SU-DHL-6 (cell line): ENCODE data around the gene TOX2.

ENCODE experiments used
- H2AFZ ChIP-seq: fragments of 200-600 bp; sonication (generic); 2 replicates; pipeline ENCODE4 v1.6.1; 2014; ENCODE audit warnings: low read depth, mild to moderate bottlenecking, moderate library complexity, mixed read lengths, antibody characterized with exemption, low read length; ENCODE audit not compliant: severe bottlenecking
- H3F3A ChIP-seq: fragments of 200-600 bp; shearing (Covaris generic); 2 replicates; pipeline ENCODE4 v1.6.0; 2016; ENCODE audit warnings: antibody characterized with exemption, mild to moderate bottlenecking; ENCODE audit not compliant: insufficient read depth
- H3K27ac ChIP-seq: fragments of 200-600 bp; sonication (generic); 2 replicates; pipeline ENCODE4 v1.5.1; 2016; ENCODE audit warnings: low read depth, mild to moderate bottlenecking, low read length, moderate library complexity, mixed read lengths
- H3K27me3 ChIP-seq: fragments of 200-600 bp; sonication (generic), shearing (Covaris generic); 2 replicates; pipeline ENCODE4 v1.6.0; 2014; ENCODE audit warnings: mild to moderate bottlenecking, low read length
- H3K36me3 ChIP-seq: fragments of 200-600 bp; sonication (generic); 2 replicates; pipeline ENCODE4 v1.6.1; 2014; ENCODE audit warnings: mild to moderate bottlenecking, low read length, mixed read lengths
- H3K4me2 ChIP-seq: fragments of 300-600, 200-600 bp; shearing (Covaris generic), sonication (generic); 2 replicates; pipeline ENCODE4 v1.6.0; 2014; ENCODE audit warnings: low read length, low read depth, mild to moderate bottlenecking; ENCODE audit not compliant: poor library complexity, severe bottlenecking
- H3K4me3 ChIP-seq: fragments of 200-600 bp; sonication (generic); 2 replicates; pipeline ENCODE4 v1.5.1; 2014; ENCODE audit warnings: antibody characterized with exemption, low read length, mild to moderate bottlenecking, mixed read lengths; ENCODE audit not compliant: insufficient read depth, poor library complexity, severe bottlenecking
- H3K79me2 ChIP-seq: fragments of 200-600 bp; sonication (generic); 2 replicates; pipeline ENCODE4 v1.6.1; 2014; ENCODE audit warnings: mild to moderate bottlenecking, low read length, moderate library complexity; ENCODE audit not compliant: insufficient read depth
- H3K9ac ChIP-seq: fragments of 200-600 bp; sonication (generic); 2 replicates; pipeline ENCODE4 v1.7.0; 2014; ENCODE audit warnings: mild to moderate bottlenecking, low read length
- H3K9me2 ChIP-seq: fragments of 200-600 bp; sonication (generic); replicated peaks from 2 replicates; pipeline ENCODE4 v1.6.1; 2014; ENCODE audit warnings: low read length; ENCODE audit not compliant: insufficient read depth
- H3K9me3 ChIP-seq: fragments of 200-600 bp; sonication (generic); 2 replicates; pipeline ENCODE4 v1.6.1; 2014; ENCODE audit warnings: low read length, mixed read lengths; ENCODE audit not compliant: insufficient read depth
- H4K20me1 ChIP-seq: fragments of 200-600 bp; sonication (generic); 2 replicates; pipeline ENCODE4 v1.6.1; 2014; ENCODE audit warnings: low read depth, mild to moderate bottlenecking, antibody characterized with exemption, low read length, moderate library complexity, mixed read lengths
- CTCF ChIP-seq: fragments of 200-600 bp; sonication (generic); IDR thresholded peaks from one replicate; pipeline ENCODE4 v1.5.1; 2017; ENCODE audit warnings: antibody characterized with exemption, mild to moderate bottlenecking, low read length, moderate library complexity; ENCODE audit not compliant: insufficient read depth, poor library complexity, severe bottlenecking
- EZH2phosphoT487 ChIP-seq: fragments of 200-600 bp; sonication (generic), shearing (Covaris generic); conservative IDR thresholded peaks from 2 replicates; pipeline ENCODE4 v1.6.1; 2018; ENCODE audit warnings: mild to moderate bottlenecking, antibody characterized with exemption, low read length, moderate library complexity, mixed read lengths

TOX2 gene

GRCh38 chr20:43895235-43895634 is 19.4 kb upstream of the TOX2 start:
- H3K9ac ChIP-seq = no peak overlapping the region
- TF ChIP-seq EZH2phosphoT487 (no peak), CTCF (no peak)
- H2AFZ ChIP-seq = no peak overlapping the region
- H4K20me1 ChIP-seq = no peaks in the 10 kb centered on the region
- 0 out of 2 replicates have a peak, but pooled peaks cover 6% of the 10 kb centered on the region for H3K9me3 ChIP-seq
- no peak overlapping the region for H3K27ac ChIP-seq
- no peaks in the 10 kb centered on the region for H3K9me2 ChIP-seq
- no peaks in the 10 kb centered on the region for H3F3A ChIP-seq
- H3K4me3 ChIP-seq = no peak overlapping the region
- H3K79me2 ChIP-seq = no peaks in the 10 kb centered on the region
- no peak overlapping the region for H3K4me2 ChIP-seq
- no peaks in the 10 kb centered on the region for H3K36me3 ChIP-seq
- H3K27me3 ChIP-seq = no peaks in the 10 kb centered on the region

- Histone ChIP-seq H2AFZ (no peak overlapping the region), H3K9me3 (no peaks in the 10 kb centered on the region), H3K79me2 (no peaks in the 10 kb centered on the region), H3K36me3 (no peaks in the 10 kb centered on the region), H3K4me3 (no peak overlapping the region), H3K27ac (no peak overlapping the region), H3F3A (no peaks in the 10 kb centered on the region), H3K4me2 (no peak overlapping the region), H3K9me2 (no peaks in the 10 kb centered on the region), H3K9ac (no peak overlapping the region), H4K20me1 (no peaks in the 10 kb centered on the region), H3K27me3 (no peaks in the 10 kb centered on the region)
- TF ChIP-seq EZH2phosphoT487 = no peak
- TF ChIP-seq CTCF = no peak
These were observed 15.2 kb upstream of the TOX2 start for GRCh38 chr20:43899274-43900120.

GRCh38 chr20:43900121-43900466 is 14.6 kb upstream of the TOX2 start:
- no peaks in the 10 kb centered on the region for H3K36me3 ChIP-seq
- TF ChIP-seq CTCF (no peak), EZH2phosphoT487 (no peak)
- H3K27ac ChIP-seq = no peak overlapping the region
- H3K27me3 ChIP-seq = no peaks in the 10 kb centered on the region
- no peak overlapping the region for H2AFZ ChIP-seq
- H4K20me1 ChIP-seq = no peaks in the 10 kb centered on the region
- H3K4me3 ChIP-seq = no peak overlapping the region
- no peak overlapping the region for H3K4me2 ChIP-seq
- H3F3A ChIP-seq = no peaks in the 10 kb centered on the region
- no peaks in the 10 kb centered on the region for H3K9me2 ChIP-seq
- H3K79me2 ChIP-seq = no peaks in the 10 kb centered on the region
- H3K9ac ChIP-seq = no peak overlapping the region
- H3K9me3 ChIP-seq = no peaks in the 10 kb centered on the region
